ENCODE measurements around the gene COX10.
"Not testable (repeated sequence)": the region's sequence is repeated elsewhere in the genome, so short reads cannot be mapped to it uniquely, and the experiment has no call there.

Gene COX10

DNA sequence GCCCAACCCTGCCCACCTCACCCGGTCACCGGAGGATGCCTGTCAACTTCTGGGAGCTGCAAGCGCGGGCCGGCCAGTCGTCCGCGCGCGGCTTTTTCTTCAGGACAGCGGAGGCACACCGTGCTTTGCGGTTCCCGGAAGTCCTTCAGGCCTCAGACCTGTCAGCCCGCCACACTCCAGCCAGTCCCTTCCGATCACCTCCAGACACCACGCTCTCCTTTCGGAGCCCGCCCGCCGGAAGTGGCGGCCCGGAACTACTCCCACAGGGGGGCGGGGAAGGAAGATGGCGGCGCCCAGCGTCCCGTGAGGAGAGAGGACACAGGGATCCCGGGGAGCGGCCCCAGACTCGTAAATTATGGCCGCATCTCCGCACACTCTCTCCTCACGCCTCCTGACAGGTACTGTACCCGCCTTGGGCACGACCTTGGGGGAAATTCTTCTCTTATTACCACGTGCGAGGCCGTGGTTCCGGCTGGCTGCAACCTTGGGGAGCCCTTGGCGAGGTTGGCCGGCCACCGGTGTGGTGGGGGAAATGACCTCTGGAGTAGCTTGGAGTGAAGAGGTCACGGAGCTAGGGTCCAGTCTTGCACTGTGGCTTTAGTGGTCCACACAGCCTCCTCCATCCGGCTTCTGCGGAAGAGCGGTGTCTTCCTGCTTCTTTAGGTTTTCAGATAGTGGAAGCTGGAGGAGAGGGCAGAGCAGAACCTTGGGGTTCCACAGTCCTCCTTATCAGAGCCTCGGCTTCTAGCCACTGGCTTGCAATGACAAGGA lies at the start of gene COX10:
COX10 (plus strand) TSS at position 254 of the 771 bp plus-strand sequence; CDS start at position 356, 102 bp downstream.
- DNase-seq = peak; percentile 85

DNA sequence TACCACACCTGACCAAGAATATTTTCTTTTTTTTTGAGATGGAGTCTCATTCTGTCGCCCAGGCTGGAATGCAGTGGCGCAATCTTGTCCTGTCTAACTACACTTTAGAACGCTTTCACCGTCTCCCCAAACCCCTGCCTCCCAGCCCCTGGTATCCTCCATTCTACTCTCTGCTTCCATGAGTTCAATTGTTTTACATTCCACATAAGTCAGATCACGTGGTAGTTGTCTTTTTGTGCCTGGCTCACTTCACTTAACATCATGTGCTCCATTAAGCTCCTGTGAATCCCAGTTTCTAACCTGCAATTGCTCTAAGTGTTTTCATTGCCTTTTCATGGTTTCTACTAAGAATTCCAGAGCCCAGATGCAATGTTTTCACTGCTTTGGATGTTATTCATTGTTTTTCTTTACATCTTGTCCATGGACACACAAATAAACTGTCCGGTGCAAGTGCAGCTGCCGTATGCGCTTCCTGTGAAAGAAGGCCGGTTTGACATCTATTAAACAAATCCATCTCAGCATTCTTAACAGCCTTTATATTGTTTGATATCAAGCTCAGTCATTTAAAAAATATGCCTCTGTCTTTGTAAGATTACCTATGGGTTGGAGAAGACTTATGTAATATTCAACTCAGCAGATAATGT lies 47.5 kb upstream of the COX10 start:
- not testable (repeated sequence) for DNase-seq

DNA sequence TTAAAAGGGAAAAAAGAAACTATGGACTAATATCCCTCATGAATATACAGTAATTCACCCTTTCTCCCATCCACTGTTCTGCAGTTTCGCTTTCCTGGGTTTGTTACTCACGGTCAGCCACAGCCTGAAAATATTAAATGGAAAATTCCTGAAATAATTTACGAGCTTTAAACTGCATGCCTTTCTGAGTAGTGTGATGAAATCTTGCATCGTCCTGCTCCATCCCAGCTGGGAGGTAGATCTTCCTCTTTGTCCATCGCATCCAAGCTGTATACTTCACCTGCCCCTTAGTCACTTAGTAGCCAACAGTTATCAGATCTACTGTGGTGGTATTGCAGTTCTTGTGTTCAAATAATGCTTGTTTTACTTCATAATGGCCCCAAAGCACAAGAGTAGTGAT lies 39.5 kb upstream of the COX10 start:
- DNase-seq = not testable (repeated sequence)

DNA sequence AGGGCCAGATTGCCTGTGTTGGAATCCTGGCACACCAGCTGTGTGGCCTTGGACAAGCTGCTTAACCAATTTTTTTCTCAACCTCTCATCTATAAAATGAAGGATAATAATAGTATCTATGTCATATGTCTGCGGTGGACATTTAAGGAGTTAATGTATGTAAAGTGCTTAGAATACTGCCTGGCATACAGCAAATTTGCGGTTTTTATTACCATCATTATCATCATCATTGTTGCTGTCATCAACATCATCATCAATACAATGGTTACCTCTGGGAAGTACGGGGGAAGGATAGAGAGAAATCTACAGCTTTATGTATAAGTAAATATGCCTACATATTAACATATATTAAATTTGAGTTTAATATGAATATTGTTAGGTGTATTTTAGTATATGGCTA lies 37.1 kb upstream of the COX10 start:
- no peak for DNase-seq

GRCh38 chr17:14033166-14033565 lies 36.1 kb upstream of the COX10 start:
- DNase-seq = no peak

DNA sequence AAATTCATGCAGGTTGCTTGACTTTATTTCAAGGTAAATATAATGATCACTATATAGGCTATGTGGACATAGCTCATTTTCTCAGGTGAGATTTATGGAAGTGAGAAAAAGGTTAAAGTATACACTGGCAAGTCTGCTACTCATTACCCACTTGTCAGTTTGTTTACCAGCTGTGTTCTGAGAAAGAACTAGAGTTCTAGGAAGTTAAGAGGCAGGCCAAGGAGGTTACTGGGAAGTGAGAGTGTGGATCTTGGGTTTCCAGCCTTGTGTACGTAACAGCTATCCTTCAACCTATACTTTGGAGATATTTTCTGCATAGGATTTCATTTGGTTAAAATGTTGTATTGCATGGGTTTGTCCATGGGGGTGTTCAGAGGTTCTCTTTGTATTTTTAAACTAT lies 31.9 kb upstream of the COX10 start:
- DNase-seq = no peak

- DNase-seq = no peak
Observed at GRCh38 chr17:14038206-14038605, 31.1 kb upstream of the COX10 start.

DNA sequence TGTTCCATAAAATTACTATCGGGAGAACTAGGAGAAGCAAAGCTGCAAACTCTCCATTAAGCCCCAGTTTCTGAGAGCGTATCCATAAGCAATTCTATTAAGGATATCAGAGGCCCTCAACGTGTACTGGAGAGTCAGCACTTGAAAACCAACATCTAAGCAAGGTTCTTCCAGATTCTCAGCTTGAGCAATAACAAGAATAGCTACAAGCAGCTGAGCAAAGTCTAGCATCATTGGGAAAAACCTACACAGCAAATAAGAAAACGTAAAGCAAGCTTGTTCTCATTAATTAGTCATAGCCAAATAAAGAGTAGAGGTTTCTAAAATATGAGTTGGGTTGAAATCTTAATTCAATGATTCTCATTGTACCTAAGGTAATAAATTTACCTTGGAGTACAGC lies 26.9 kb upstream of the COX10 start:
- no peak for DNase-seq

- no peak for DNase-seq
Observed at GRCh38 chr17:14044702-14045101, 24.6 kb upstream of the COX10 start.

- no peak for DNase-seq
Observed at GRCh38 chr17:14046978-14047377, 22.3 kb upstream of the COX10 start.

GRCh38 chr17:14047591-14047990 lies 21.7 kb upstream of the COX10 start:
- no peak for DNase-seq

- DNase-seq = no peak
Observed at GRCh38 chr17:14048169-14048568, 21.1 kb upstream of the COX10 start.

GRCh38 chr17:14050616-14051015 lies 18.7 kb upstream of the COX10 start:
- no peak for DNase-seq

DNA sequence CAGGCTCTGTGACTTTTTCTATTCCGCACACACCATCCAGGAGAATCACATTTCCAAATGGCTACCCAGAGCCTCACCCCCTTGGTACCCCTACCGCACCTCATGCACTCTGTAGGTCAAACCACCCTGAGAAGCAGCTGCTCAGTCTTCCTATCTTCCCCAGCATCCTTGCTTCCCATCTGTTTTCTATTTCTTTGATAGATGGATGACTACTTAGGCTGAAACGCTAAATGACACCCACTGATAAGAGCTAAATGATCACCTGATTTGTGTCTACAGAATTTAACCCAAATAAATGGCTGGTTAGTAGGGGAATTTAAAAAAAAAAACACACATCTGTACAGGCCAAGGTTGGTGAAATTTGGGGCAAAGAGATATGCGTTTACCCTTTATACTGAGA lies 17.6 kb upstream of the COX10 start:
- no peak for DNase-seq

- DNase-seq = no peak
Observed at GRCh38 chr17:14052886-14053615, 16.3 kb upstream of the COX10 start.

DNA sequence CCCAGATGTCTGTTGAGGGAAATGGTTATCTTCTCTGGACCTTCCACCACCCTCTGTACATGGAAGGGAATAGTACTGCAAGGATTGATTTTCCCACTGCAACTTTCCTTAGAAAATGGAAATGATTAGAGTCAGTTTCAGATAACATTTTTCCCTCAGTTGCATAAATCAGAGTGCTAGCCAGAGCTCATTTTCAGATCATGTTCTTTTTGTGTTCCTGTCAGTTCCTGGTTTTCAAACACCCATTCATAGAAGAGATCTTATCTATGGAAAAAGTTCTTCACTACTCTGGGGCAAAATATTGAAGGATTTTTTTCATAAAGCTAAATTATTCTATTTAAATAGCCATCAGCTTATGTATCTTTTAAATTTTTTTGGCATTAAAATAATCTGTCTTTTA lies 11.7 kb upstream of the COX10 start:
- DNase-seq = no peak

GRCh38 chr17:14058051-14058450 lies 11.3 kb upstream of the COX10 start:
- DNase-seq = no peak

DNA sequence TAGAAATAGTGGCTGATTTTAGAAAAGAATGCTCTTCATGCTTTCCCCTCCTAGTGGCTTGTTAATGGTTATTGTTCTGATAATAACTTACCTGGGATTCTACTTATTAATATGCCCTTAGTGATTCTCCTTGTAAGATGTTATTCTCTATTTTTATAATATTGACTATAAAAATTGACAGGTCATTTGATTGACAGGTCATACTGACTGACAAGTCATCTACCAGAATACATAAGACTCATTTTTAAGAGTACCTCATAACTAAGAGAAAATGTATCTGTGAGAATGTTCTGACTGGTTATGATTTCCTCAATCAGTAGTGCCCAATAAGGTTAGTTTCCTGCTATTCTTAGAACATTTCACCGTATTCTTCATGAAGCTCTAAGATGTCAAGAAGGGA lies 8.6 kb upstream of the COX10 start:
- no peak for DNase-seq

GRCh38 chr17:14061666-14062560 lies 7.4 kb upstream of the COX10 start:
- DNase-seq = no peak

DNA sequence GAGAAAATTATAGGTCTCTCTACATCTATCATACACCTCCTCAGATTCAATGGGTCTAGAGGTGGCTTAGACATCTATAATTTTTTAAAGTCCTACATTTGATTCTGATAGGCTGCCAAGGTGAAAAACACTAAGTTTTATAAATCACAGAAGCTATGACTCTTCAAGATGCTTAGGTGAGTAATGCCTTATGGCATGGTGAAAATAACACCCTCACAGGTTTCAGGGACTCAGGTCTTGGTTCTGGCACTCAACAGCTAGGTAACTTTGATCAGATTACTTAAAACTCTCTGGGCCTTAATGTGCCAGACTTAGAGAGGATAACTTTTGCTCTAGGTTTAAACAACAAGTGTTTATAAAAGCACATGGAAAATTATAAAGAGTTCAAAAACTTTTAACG lies 2.0 kb upstream of the COX10 start:
- no peak for DNase-seq

GRCh38 chr17:14068542-14069250 lies 608 bp upstream of the COX10 start:
- no peak for DNase-seq

DNA sequence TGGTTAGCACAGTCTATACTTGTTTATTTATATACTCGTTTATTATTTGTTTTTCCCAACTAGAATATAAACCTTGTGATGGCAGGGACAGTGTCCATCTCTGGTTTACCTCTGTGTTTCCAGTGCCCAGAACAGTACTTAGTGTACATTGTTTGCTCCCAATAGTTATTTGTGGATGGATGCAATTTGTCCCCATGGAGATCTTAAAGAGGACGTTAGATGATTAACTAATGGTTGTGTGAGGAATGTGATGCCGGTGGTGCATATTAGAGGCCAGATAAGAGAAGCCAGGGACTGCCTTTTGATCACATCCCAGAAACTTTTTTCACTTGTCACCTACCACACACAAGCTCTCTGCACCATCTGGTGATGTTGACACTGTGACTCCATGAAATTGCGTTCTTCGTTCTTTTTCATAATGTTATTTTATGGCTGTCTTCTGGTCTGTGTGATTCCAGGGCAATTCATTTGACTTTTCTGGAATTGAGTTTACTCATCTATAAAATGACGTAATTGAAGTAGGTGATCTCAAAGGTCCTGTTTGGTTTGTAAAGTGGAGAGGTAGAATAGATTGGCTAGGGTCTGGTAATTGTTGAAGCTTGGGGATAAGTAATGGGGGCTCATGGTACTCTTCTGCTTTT lies 1.2 kb downstream of the COX10 start:
- no peak for DNase-seq
